GM21576 (cell line): ENCODE measurements around the gene TNRC6B.
"Not testable (repeated sequence)": the region's sequence is repeated elsewhere in the genome, so short reads cannot be mapped to it uniquely, and the experiment has no call there.

ENCODE experiments used
- ATAC-seq: cut with Tn5 transposase; IDR thresholded peaks from one replicate; pipeline ENCODE4 v1.9.1; 2021; ENCODE audit warnings: mild to moderate bottlenecking, moderate library complexity; ENCODE audit not compliant: unreplicated experiment

Gene TNRC6B

DNA sequence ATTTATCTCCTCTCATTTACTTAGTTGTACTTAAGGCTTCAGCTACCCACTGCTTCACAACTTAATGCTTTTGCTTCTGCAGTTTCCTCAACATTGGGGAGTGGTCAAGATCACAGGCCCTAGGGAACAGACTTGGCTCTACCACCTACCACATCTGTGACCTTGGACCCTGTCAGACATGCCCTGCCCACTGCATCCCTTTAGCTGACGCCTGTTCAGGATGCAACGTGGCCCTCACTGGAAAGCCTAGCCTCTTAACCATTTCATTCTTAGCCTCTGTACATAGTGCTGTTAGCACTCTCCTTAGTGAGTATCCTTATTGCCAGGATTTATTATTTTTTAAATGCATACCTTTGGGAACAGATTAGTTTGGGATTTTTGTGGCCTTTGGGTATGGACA lies 34.4 kb downstream of the TNRC6B start:
- ATAC-seq, result no peak

DNA sequence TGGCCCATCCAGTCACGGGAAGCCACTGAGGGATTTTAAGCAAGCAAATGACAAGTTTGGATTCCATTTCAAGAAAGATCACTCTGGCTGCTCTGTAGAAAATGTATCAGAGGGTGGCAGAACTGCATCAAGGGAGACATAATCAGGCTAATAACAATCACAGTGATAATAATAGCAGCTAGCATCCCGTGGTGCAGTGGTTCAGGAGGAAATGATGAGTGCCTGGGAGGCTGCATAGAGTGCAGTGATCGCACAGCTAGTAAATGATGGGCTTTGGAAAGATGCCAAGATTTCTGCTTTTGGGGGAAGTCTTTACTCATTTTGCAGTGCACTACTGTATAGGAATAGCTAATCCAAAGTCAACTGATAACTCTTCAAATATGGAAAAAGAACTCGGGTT lies 35.8 kb downstream of the TNRC6B start:
- ATAC-seq, result no peak

DNA sequence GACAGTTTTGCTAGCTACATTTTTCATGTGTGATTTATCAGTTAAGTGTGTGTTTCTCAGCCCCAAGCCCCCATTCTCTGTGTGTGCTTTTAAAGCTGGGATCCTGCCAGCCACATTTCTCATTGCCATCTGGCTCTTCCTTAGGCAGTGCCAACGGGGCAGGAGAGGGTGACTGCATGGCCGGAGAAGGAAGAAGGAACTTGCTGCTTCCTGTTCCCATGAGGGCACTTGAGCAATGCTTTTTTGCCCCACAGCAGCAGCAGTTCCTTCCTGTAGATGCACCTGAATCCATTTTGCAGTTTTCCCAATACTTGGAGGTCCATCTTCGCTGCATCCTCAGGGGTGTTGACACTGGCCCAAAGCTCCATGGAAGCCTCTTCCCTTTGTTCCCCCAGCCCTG lies 37.5 kb downstream of the TNRC6B start:
- no peak for ATAC-seq

DNA sequence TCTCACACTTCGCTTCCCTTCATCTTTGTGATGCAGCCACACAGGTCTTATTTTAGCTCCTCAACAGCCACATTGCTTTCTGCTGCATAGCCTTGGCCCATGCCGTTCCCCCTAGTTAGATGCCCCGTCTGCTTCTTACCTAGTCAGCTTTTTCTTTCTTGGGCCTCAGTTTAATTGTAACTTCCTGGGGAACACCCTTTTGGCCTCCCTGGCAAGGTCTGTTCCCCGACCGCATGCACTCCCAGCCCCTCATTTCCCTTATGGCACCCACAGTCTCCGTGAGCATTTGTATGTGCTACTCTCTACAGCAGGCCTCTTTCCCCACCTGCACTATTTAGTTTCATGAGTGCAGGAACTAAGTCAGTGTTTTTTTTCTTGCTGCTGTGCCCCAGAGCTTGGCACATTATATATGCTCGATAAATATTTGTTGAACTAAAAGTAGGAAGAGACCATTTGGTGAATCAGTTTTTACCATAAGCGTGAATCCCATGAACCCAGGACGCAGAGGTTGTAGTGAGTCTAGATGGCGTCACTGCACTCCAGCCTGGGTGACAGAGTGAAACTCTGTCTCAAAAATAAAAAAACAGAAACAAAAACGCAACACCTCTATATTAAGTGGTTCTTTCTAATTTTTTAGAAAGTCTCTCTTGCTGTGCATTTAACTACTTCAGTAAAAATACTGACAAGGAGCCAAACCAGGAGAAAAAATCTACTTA lies 38.5 kb downstream of the TNRC6B start:
- peak; percentile 39 for ATAC-seq

DNA sequence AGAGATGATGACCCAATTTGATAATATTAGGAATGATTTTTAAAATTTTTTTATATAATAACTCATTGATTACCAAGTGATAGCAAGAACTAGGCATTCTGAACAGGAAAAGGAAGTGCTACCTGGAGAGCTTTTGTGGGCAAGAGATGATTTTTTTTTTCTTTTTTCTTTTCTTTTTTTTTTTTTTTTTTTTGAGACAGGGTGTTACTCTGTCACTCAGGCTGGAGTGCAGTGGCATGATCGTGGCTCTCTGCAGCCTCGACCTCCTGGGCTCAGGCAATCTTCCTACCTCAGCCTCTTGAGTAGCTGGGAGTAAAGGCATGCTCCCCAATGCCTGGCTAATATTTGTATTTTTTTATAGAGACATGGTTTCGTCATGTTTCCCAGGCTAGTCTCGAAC lies 40.4 kb downstream of the TNRC6B start:
- ATAC-seq, result no peak

DNA sequence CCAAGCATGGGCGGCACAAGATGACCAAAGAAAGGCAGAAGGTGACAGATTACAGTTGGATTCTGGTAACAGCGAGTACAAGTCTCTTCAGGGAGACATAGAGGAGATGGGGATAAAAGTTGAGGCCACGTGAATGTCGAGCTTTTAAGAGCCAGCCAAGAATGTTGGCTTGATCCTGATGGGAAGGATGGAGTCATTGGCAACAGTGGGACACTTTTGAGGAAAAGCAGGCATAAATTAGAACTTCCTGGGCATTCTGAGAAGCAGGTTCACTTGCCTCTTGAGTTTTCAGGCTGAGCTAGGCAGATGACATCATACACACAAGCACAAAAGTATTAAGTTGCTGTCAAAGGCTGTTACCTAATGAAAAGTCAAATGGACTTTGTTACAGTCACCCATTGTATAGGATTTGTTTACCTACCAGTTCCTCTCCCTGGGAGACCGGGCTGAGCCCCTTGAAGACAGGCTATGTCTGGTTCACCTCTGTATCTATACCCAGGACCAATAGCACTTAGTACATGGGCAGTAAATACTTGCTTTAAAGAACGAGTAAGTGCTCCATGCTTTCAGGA lies 41.1 kb downstream of the TNRC6B start:
- ATAC-seq, result no peak

DNA sequence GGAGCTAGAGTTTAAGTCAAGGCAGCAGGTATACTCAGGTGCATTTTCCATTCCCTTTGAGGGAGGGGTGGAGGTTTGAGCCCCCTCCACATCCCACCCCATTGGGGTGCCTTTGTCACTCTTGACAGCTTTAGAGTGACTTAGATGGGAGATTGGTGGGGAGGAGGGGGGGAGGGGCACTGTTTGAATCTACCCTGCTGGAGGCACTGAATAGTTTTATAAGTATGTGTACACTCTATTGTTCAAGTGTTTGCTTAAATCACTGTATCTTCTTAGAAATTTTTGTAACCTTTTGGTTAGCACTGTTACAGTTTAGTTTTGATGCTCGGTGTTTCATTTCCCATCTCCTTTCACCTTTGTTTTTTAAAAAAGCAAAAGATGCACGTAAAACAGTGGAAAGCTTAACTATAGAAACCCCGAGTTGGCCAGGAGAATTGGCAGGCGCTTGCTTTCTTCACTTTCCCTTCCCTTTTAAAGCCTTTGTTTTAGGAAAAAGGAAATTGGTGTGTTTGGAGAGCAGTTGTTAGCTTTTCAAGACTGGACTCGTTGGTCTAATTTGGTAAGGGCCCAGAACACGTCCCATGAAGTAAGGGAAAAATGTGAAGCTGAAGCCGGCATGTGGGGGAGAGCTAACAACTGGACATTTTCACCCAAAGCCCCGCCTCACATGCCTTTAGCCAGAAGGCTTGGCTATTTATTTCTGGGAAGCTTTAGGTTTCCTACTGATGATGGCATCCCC lies 42.8 kb downstream of the TNRC6B start:
- ATAC-seq, result no peak

DNA sequence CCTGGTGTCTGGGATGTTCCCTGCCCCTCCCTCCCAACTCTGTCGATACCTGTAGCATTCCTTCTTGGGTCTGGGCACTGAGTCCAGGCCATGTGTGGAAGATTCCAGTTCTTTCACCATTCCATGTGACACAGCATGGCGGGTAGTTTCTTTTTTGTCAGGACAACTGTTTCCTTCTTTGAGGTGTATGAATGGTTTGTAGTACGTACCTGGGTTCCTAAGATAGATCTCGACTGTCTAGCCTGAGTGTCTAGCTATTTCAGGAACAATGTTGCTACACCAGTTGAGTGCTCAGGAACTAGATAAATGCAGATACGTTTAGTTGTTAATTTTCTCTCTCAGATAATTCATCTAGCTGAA lies 43.3 kb downstream of the TNRC6B start:
- ATAC-seq, result no peak

DNA sequence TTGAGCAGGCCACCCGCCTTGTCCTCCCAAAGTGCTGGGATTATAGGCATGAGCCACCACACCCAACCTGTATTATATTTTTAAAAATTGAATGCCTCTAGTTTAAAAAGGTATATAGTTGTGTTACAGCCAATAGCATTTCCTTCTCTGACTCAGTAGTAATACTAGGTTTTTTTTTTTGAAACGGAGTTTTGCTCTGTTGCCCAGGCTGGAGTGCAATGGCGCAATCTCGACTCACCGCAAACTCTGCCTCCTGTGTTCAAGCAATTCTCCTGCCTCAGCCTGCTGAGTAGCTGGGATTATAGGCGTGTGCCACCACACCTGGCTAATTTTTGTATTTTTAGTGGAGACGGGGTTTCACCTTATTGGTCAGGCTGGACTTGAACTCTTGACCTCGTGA lies 45.3 kb downstream of the TNRC6B start:
- ATAC-seq, result not testable (repeated sequence)

DNA sequence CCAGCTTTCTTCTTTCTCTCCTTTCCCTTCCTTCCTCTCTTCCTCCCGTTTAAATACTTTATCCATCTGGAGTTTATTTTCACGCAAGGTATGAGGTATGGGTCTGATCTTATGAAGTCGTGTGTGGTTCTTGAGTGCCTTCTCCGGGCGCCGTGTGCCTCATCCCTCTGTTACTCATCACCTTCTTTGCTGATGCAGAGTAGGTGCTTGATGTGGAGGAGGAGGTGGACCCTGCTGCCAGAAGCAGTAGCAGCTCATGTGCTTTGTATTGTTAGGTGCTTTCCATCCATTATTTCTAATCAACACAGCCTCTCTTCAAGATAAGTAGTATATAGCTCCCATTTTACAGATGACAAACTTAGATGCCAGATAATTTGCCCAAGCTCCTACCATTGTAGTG lies 47.0 kb downstream of the TNRC6B start:
- no peak for ATAC-seq

DNA sequence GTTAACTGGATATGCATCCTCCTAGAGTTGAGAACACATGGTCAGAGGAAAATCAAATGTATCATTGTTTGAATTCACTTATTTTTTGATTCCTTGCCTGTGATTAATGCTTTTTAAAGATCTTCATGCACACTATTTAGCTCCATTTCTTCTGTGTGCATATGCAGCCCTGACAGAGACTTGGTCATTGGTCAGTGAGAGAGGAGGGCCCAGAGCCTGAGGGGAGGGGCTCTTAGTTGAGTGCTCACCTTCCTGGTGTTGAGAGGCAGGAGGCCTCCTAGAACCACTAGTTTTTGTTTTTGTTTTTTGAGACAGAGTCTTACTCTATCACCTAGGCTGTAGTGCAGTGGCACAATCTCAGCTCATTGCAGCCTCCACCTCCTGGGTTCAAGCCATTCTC lies 48.9 kb downstream of the TNRC6B start:
- no peak for ATAC-seq

DNA sequence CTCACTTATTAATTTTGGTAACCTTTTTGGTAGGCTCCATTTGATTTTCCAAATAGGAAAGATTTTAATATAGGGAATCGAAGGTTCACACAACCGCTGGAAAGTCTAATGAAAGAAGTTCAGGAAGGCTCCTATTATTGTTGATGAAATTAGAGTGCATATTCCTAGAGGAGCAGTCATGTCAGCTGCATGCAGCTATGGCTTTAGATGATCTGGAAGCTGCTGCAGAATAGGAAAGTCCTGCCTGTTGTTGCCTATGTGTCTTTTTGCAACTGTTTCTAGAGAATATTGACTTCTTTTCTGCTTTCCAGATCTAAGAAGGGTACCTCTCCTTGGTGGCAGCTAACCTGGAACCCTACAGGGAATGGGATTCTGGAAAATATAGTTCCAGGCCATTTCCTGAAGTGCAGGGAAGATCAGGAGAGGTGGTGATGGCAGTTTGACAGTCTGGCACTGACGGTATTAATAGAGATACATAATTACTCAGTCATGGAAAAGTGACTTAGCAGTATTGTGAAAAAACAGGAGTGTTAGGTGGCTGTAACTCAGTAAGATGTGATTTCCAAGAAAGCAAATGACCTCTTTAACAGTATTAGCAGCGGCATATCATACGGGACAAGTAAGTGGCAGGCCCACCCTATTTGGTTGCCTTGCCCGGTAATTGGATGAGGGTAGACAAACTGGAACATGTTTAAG lies 54.0 kb downstream of the TNRC6B start:
- no peak for ATAC-seq

DNA sequence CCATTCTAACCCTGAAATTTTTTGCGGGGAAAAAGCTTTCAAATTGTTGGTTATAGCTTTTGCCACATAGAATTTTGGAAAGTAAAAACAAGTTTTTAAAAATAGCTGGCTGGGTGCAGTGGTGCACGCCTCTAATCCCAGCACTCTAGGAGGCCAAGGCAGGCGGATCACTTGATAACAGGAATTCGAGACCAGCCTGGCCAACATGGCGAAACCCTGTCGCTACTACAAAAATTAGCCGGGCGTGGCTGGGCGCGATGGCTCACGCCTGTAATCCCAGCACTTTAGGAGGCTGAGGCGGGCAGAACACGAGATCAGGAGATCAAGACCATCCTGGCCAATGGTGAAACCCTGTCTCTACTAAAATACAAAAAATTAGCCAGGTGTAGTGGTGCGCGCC lies 54.9 kb downstream of the TNRC6B start:
- no peak for ATAC-seq

DNA sequence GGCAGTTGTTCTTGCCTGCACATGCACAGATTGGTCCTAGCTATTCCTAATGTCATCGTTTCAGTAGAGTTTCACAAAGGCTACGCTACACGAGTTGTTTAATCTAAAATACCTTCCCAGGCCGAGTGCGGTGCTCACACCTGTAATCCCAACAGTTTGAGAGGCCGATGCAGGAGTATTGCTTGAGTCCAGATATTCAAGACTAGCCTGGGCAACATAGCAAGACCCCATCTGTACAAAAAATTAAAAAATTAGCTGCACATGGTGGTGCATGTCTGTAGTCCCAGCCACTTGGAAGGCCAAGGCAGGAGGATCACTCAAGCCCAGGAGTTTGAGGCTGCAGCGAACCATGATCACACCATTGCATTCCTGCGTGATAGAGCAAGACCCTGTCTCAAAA lies 56.2 kb downstream of the TNRC6B start:
- no peak for ATAC-seq

DNA sequence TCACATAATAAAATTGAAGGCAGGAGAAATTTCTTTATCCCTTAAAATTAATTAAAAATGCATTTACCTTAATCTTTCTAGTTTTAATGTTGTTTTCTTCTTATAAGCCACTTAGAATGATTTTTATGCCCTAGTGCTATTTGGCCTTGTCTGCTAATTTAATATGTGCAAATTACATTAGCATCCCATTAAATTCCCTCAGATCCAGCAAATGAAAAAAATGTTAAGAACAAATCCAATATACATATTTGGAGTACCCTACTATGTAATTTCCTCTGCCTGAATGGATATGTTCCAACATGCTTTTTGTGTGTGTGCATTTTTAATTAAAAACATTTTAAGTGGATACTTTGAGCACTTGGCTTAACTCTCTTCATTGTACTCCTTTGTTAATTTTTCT lies 56.9 kb downstream of the TNRC6B start:
- ATAC-seq, result no peak

DNA sequence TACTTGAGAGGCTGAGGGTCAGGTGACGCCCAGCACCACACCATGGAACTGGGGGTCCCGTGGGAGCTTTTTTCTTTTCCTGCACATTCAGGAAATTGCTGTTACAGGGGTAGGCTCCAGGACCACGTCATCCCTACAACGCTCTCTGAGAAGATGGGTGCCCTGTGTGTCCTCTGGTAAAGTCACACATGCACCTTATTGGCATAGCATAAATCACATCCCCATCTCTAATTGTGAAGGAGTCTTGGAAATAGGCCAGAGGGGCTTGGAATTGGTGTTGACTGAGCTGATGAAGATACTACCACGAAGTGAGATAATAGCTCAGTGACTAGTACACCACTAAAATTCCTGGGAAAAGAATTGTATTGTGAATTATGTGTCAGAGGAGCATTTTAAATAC lies 57.6 kb downstream of the TNRC6B start:
- ATAC-seq, result no peak

DNA sequence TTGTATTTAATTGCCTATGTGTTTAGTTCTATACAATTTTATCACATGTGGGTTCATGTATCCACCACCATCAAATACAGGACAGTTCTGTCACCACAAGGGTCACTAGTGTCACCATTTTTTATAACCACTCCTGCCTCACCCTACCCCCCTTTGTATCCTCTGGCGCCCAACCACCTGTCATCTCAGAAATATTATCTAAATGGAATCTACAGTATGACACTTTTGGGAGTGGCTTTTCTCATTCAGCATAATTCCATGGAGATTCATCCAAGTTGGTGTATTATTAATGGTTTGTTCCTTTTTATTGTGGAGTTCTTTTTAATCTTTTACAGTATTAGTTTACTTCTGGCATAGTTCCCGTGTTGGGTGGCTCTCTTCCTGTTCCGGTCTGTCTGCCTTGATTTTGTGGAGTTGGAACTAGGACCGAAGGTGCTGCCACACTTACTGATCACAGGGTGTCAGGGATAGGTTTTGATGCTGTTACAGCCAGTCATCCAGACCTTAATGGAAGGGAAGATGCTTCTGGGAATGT lies 58.5 kb downstream of the TNRC6B start:
- ATAC-seq, result no peak

DNA sequence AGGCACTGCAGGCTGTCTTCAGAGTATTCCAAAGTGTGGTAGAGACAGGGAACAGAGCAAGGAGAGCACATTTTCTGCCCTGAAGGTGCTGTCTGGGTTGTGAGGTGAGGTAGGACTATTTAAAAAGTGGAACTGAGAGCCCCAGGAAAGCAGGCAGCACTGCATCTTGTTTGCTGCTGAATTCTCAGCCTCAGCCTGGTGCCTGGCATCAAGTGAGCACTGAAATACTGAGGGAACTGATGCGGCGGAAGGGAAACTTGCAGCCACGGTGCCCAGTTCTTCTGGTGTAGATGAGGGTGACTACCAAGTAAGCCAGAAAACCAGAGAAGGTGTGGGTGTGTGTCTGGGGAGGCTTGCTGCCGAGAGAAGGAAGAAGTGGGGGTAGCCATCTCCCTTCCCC lies 59.5 kb downstream of the TNRC6B start:
- no peak for ATAC-seq

DNA sequence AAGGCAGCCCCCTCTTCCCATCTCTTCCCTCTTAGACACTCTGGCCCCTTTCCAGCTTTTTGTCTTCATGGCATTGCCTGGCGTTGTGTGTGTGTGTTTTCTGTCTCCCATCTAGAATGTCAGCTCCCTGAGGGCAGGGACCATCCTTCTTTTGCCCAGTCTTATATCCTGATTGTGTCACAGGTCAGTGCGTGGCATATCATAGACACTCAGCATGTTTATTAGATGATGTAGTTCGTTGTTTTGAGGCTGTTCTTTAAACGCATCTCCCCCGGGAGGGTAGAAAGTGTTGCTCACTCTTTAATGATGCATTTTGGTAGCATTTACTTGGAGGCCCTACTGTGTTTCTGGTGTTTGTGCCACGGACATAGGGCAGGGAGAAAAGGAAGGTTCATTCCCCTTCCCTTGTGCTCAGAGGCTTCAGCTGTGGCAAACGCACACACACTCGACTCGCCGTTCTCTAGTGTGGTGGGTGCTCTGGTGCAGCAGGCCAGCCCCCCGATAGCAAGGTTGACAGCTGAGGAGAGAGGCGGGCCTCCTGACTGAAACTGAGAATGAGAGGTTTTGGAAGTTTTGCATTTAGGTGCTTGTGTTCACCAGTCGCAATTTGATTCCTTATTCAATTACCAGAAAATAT lies 60.2 kb downstream of the TNRC6B start:
- no peak for ATAC-seq

DNA sequence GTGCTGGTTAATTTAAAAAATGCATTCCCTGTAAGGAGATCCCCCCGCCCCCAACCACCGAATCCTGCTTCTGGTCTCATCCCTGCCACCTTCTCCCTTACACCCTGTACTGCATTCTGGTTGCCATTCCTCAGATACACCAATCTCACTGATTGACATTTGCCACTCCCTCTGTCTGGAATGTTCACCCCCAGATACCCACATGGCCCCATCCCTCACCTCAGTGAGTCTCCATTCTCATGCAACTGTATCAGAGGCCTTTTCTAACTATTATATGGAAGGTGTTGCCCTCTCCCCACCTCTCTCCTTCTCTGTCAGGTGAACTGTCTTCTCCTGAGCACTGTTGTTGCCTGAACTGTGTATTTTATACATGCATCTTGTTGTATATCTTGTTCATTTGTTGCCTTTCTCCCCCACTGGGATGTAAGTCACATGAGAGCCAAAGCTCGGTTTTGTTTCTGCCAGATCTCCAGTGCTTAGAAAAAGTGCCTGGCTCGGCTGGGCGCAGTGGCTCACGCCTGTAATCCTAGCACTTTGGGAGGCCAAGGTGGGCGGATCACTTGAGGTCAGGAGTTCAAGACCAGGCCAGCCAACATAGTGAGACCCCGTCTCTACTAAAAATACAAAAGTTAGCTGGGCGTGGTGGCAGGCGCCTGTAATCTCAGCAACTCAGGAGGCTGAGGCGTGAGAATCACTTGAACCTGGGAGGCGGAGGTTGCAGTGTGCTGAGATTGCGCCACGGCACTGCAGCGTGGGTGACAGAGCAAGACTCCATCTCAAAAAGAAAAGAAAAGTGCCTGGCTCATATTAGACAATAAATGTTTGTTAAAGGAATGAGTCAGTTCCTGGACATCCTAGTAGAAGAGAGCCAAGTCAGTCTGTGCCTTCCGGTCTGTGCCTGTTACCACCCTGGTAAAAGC lies 61.0 kb downstream of the TNRC6B start:
- no peak for ATAC-seq
